GM21737 (cell line): ENCODE measurements around the gene KLHL17.

Experiments
- ATAC-seq: cut with Tn5 transposase; IDR thresholded peaks from one replicate; pipeline ENCODE4 v1.9.1; 2021; ENCODE audit warnings: mild to moderate bottlenecking, moderate library complexity; ENCODE audit not compliant: unreplicated experiment

The KLHL17 gene

GRCh38 chr1:1013922-1014648, 53.7 kb downstream of the KLHL17 start:
- ATAC-seq = no peak

- no peak for ATAC-seq
Observed at GRCh38 chr1:1014799-1015681, 54.7 kb downstream of the KLHL17 start.
